ENCODE data around the gene C10orf105.

C10orf105 gene

GRCh38 chr10:71715860-71716259 lies 3.7 kb downstream of the C10orf105 start:
- no peak for FAIRE-seq

- no peak for FAIRE-seq
Observed at GRCh38 chr10:71715026-71715425, 4.6 kb downstream of the C10orf105 start.

- no peak for FAIRE-seq
Observed at GRCh38 chr10:71714592-71714991, 5.0 kb downstream of the C10orf105 start.

- FAIRE-seq, result no peak
Observed at GRCh38 chr10:71714031-71714410, 5.6 kb downstream of the C10orf105 start.

- peak; percentile 8 for FAIRE-seq
Observed at GRCh38 chr10:71713135-71714030, 6.2 kb downstream of the C10orf105 start.

GRCh38 chr10:71712572-71713134 lies 6.9 kb downstream of the C10orf105 start:
- no peak for FAIRE-seq

- FAIRE-seq, result no peak
Observed at GRCh38 chr10:71712170-71712569, 7.4 kb downstream of the C10orf105 start.

GRCh38 chr10:71711052-71711623 lies 8.4 kb downstream of the C10orf105 start:
- FAIRE-seq, result no peak

- FAIRE-seq, result no peak
Observed at GRCh38 chr10:71710519-71710918, 9.1 kb downstream of the C10orf105 start.

GRCh38 chr10:71708897-71709882 lies 10.4 kb downstream of the C10orf105 start:
- no peak for FAIRE-seq

- FAIRE-seq, result no peak
Observed at GRCh38 chr10:71708301-71708703, 11.3 kb downstream of the C10orf105 start.

- FAIRE-seq, result no peak
Observed at GRCh38 chr10:71707240-71707789, 12.3 kb downstream of the C10orf105 start.

GRCh38 chr10:71706216-71707121 lies 13.1 kb downstream of the C10orf105 start:
- FAIRE-seq, result no peak

GRCh38 chr10:71705582-71705981 lies 14.0 kb downstream of the C10orf105 start:
- FAIRE-seq, result no peak

GRCh38 chr10:71704816-71705215 lies 14.8 kb downstream of the C10orf105 start:
- no peak for FAIRE-seq

- FAIRE-seq, result no peak
Observed at GRCh38 chr10:71703577-71703976, 16.0 kb downstream of the C10orf105 start.

GRCh38 chr10:71701496-71702132 lies 18.0 kb downstream of the C10orf105 start:
- FAIRE-seq, result no peak

- FAIRE-seq, result no peak
Observed at GRCh38 chr10:71700731-71701368, 18.7 kb downstream of the C10orf105 start.

- no peak for FAIRE-seq
Observed at GRCh38 chr10:71698737-71699136, 20.8 kb downstream of the C10orf105 start.
